ENCODE measurements around the gene ANTKMT. TPM values are rescaled to one million over a fixed set of nuclear protein-coding genes. Genes with fewer than 3 reads are reported as not detected.

ANTKMT gene
- total RNA-seq, 4 donors from 2014 or later = 43.7 to 98.7 (median 78.6) TPM

DNA sequence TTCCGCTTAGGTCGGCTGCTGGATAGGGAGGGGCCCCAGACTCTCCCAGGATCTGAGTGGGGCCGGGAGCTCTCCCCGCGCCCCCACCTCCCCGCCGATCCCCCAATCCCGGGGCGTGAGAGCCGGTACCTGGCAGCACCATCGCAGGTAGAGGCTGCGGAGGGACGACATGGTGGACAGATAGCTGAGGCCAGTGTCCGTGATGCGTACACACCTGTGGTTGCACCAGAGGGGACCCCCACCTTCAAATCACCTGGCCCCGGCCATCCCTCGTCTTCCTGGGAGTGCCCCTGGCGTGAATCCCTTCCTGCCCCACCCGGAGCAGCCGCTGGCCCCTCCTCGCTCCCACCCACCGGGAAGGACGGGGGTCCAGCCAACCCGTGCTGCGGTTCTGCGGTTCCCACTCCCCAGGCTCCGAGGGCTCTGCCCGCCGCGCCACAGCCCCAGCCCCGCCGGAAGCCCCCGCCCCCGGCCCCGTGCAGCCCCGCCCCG lies 26.0 kb upstream of the ANTKMT start:
- H3K27ac ChIP-seq = no peak overlapping the region
- peaks cover 0 to 31% (median 15%) of the 10 kb centered on the region in 4 donors for H3K4me1 ChIP-seq
- H3K4me3 ChIP-seq = peak overlapping the region in 1 of 4 donors; percentile 27
- 0 to 3% methylated on average over 1 to 12 of the region's 37 CpGs for WGBS, 2 donors
- H3K27me3 ChIP-seq = peaks cover 0 to 70% of the 10 kb centered on the region in 2 donors
- no peak for TF ChIP-seq EP300 (IDR thresholded peaks at IDR 0.05)
- no peak for TF ChIP-seq POLR2A (IDR thresholded peaks at IDR 0.05)
- TF ChIP-seq, protein P1, sequence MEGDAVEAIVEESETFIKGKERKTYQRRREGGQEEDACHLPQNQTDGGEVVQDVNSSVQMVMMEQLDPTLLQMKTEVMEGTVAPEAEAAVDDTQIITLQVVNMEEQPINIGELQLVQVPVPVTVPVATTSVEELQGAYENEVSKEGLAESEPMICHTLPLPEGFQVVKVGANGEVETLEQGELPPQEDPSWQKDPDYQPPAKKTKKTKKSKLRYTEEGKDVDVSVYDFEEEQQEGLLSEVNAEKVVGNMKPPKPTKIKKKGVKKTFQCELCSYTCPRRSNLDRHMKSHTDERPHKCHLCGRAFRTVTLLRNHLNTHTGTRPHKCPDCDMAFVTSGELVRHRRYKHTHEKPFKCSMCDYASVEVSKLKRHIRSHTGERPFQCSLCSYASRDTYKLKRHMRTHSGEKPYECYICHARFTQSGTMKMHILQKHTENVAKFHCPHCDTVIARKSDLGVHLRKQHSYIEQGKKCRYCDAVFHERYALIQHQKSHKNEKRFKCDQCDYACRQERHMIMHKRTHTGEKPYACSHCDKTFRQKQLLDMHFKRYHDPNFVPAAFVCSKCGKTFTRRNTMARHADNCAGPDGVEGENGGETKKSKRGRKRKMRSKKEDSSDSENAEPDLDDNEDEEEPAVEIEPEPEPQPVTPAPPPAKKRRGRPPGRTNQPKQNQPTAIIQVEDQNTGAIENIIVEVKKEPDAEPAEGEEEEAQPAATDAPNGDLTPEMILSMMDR (IDR thresholded peaks at IDR 0.05) = no peak
- no peak for DNase-seq (ENCODE audit: low spot score in 2 of 2)
- no peaks in the 10 kb centered on the region for H3K9me3 ChIP-seq
- H3K36me3 ChIP-seq = peaks cover 0 to 8% (median 0%) of the 10 kb centered on the region in 3 donors

DNA sequence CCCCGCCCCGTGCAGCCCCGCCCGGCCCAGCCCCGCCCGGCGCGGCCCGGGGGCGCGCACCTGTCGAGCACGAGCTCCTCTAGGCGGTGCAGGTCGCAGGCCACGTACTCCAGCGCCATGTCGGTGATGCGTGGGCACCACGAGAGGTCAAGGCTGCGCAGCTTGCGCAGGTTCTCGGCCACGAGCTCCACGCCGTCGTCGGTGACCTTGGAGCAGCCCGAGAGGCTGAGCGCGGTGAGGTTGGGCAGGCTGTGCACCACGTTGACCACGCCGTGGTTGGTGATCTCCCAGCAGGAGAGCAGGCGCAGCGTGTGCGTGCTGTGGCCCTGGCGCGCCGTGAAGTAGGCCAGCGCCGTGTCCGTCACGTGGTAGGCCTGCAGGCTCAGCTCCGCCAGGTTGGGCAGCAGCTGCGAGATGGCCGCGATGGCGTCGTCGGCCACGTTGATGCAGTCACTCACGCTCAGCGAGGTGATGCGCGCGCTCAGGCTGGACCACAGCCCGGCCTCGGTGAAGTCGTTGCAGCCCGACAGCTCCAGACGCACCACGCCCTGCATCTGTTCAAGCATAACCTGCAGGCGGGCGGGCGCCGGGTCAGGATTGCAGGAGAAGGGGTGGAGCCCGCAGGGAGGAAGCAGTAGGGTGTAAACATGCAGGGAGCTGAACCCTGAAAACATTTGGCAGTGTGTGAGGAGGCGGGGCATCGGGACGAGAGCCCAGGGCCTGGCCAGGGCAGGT lies 25.4 kb upstream of the ANTKMT start:
- peaks cover 0 to 76% of the 10 kb centered on the region in 2 donors for H3K27me3 ChIP-seq
- WGBS, 2 donors = 6 to 14% methylated on average over 21 to 34 of the region's 71 CpGs
- peak overlapping the region in 2 of 4 donors; percentile 10 to 33 for H3K4me3 ChIP-seq
- TF ChIP-seq, protein P1 (IDR thresholded peaks at IDR 0.05) = no peak
- TF ChIP-seq EP300 (IDR thresholded peaks at IDR 0.05) (no peak), POLR2A (IDR thresholded peaks at IDR 0.05) (no peak)
- no peaks in the 10 kb centered on the region for H3K9me3 ChIP-seq
- no peak overlapping the region for H3K27ac ChIP-seq
- H3K4me1 ChIP-seq = peaks cover 0 to 30% (median 14%) of the 10 kb centered on the region in 4 donors
- H3K36me3 ChIP-seq = peaks cover 0 to 8% (median 0%) of the 10 kb centered on the region in 3 donors
- no peak for DNase-seq (ENCODE audit: low spot score in 2 of 2)

DNA sequence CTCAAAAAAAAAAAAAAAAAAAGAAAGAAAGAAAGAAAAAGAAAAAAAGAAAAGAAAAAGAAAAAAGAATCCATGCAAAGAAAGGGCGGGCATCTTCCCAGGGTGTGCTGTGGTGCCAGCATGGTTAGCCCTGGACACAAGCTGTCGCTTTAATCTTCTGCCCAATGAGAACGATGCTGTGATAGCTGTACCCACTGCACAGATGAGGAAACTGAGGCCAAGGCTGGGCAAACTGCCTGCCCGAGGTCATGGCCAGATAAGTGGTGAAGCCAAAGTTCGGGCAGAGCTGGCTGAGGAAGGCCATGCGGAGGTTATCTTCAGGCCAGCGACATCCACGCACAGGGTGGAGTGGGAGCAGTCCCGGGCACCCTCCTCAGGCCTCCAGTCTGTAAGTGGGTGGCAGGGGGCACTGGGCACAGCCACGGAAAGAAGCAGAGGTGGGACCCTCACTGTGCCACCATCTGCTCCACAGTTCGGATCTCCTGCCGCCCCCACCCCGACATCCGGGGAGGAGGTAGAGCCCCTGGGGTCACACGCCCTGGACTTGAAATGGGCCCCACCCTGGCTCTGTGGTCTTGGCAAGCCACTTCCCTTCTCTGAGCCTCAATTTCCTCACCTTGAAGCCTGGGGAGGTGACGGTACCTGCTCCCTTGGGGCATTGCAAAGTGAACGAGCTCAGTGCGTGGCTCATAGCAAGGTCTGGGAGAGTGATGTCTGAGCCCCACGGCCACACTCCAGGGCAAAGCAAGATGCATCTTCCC lies 21.9 kb upstream of the ANTKMT start:
- DNase-seq (ENCODE audit: low spot score in 2 of 2) = no peak
- Histone ChIP-seq H3K4me3 (no peak overlapping the region), H3K27ac (no peak overlapping the region), H3K36me3 (peaks cover 0 to 8% (median 0%) of the 10 kb centered on the region in 3 donors), H3K4me1 (peaks cover 0 to 31% (median 11%) of the 10 kb centered on the region in 4 donors), H3K9me3 (no peaks in the 10 kb centered on the region), H3K27me3 (peaks cover 0 to 90% of the 10 kb centered on the region in 2 donors)
- WGBS, 2 donors = 65 to 74% methylated on average over 16 to 19 of the region's 19 CpGs
- no peak for TF ChIP-seq EP300 (IDR thresholded peaks at IDR 0.05)
- TF ChIP-seq POLR2A (IDR thresholded peaks at IDR 0.05) = no peak
- TF ChIP-seq, protein P1 (IDR thresholded peaks at IDR 0.05) = no peak

DNA sequence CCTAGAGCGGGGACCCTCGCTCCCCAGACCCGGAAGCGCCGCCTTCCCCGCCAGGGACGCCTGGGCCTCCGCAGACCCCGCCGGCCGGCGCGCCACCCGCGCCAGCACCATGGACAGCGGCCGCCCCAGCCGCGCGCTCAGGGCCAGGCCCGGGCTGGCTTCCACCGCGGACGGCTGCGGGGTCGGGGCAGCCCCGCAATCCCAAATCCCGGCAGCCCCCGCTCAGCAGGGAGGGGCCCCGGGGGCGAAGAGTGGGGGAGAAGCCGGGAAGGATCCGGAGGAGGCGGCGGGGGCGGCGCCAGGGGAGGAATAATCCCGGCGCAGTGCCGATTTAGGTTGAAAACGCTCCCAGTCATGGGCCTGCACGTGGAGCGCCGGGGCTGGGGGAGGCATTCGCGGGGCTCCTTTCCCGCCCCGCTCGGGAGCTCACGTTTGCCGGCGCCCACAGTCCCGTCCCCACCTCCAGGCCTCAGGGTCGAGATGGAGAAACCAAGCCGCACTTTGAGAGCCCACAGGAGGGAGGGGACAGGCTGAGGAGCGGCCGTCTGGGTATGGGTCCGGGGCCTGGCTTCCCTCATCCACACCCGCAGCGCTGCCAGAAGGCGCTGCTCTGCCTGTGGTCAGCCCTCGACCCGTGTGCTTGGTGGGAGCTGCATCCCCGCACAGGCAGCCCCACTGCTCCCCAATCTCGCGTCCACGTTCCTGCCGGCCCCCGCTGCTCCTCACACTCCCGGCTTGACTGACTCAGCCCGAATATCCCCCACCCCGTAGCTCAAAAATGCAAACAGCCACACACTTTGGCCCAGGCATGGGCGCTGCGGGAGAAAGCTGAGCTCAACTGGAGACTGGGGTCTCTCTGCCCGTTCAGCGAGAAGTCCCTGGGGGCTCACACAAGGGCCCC lies 20.0 kb upstream of the ANTKMT start:
- 5 to 28% methylated on average over 15 to 52 of the region's 76 CpGs for WGBS, 2 donors
- no peak for DNase-seq (ENCODE audit: low spot score in 2 of 2)
- peaks cover 0 to 8% (median 0%) of the 10 kb centered on the region in 3 donors for H3K36me3 ChIP-seq
- no peaks in the 10 kb centered on the region for H3K9me3 ChIP-seq
- H3K4me1 ChIP-seq = peaks cover 0 to 26% (median under 1%) of the 10 kb centered on the region in 4 donors
- H3K4me3 ChIP-seq = no peak overlapping the region
- TF ChIP-seq, protein P1 (IDR thresholded peaks at IDR 0.05) = no peak
- TF ChIP-seq POLR2A (IDR thresholded peaks at IDR 0.05) = no peak
- TF ChIP-seq EP300 (IDR thresholded peaks at IDR 0.05) = no peak
- peaks cover 0 to 85% of the 10 kb centered on the region in 2 donors for H3K27me3 ChIP-seq
- no peak overlapping the region for H3K27ac ChIP-seq
